K562 (cell line): ENCODE data around the gene NEK1. TPM values are rescaled to one million over a fixed set of nuclear protein-coding genes. Genes with fewer than 3 reads are reported as not detected.

Experiments used
- CBX3 ChIP-seq, 2 experiments: IDR thresholded peaks; 1 replicate in 1 of 2; 2 replicates in 1 of 2; pipeline ENCODE4 v1.6.1; 2012; ENCODE audit warnings: inconsistent platforms in 2 of 2, low read length in 2 of 2, borderline replicate concordance in 1 of 2, control low read depth in 1 of 2
- DDX20 ChIP-seq: fragments of 450-650 bp; IDR thresholded peaks from 2 replicates; pipeline ENCODE4 v1.6.1; 2016; ENCODE audit warnings: missing genetic modification characterization, low read depth, mild to moderate bottlenecking, missing compliant biosample characterization, moderate library complexity
- HDAC8 ChIP-seq: fragments of 450-650 bp; IDR thresholded peaks from 2 replicates; pipeline ENCODE4 v1.6.1; 2016; ENCODE audit warnings: mild to moderate bottlenecking, missing genetic modification characterization, moderate library complexity, missing compliant biosample characterization
- HOXB6 ChIP-seq: fragments of 250-450 bp; sonication (Bioruptor Pico); IDR thresholded peaks from 2 replicates; pipeline ENCODE4 v1.5.1; 2022; ENCODE audit warnings: mild to moderate bottlenecking, borderline replicate concordance
- MAFK ChIP-seq: IDR thresholded peaks from 2 replicates; pipeline ENCODE4 v1.6.1; 2011; ENCODE audit warnings: low read length, improper control_type of control experiment
- MYNN ChIP-seq, 2 experiments: sonication (generic); formaldehyde crosslinking in 1 of 2; IDR thresholded peaks; 2 replicates each; pipeline versions ENCODE4 v1.5.0 to v1.6.1; 2016 to 2020; ENCODE audit warnings: antibody characterized with exemption in 1 of 2, missing genetic modification reagents in 1 of 2
- NEUROD1 ChIP-seq: fragments of 150-350 bp; IDR thresholded peaks from 2 replicates; pipeline ENCODE4 v1.6.1; 2014; ENCODE audit warnings: borderline replicate concordance, low read length, low read depth; ENCODE audit not compliant: partially characterized antibody
- NR2C2 ChIP-seq, 2 experiments: fragments of 200-800 bp in 1 of 2; sonication (Bioruptor generic) in 1 of 2; sonication (generic) in 1 of 2; formaldehyde crosslinking in 1 of 2; IDR thresholded peaks; 2 replicates each; pipeline versions ENCODE4 v1.6.1 to v1.8.0; 2016 to 2022; ENCODE audit warnings: mild to moderate bottlenecking in 1 of 2, missing compliant biosample characterization in 1 of 2, missing genetic modification characterization in 1 of 2, missing genetic modification reagents in 1 of 2
- NRF1 ChIP-seq, 2 experiments: fragments of 450-650 bp; IDR thresholded peaks in 1 of 2; conservative IDR thresholded peaks in 1 of 2; 2 replicates each; pipeline ENCODE4 v1.6.1; 2014; ENCODE audit warnings: mild to moderate bottlenecking in 2 of 2
- PML ChIP-seq: IDR thresholded peaks from 2 replicates; pipeline ENCODE4 v1.6.1; 2012; ENCODE audit warnings: low read length, inconsistent platforms
- PURB ChIP-seq: sonication (generic); formaldehyde crosslinking; IDR thresholded peaks from 2 replicates; pipeline ENCODE4 v1.9.0; 2021; ENCODE audit warnings: low read depth, mild to moderate bottlenecking, missing genetic modification reagents
- SMAD4 ChIP-seq: fragments of 250-450 bp; sonication (Bioruptor Pico); conservative IDR thresholded peaks from 2 replicates; pipeline ENCODE4 v1.8.0; 2021; ENCODE audit warnings: inconsistent platforms, mild to moderate bottlenecking, moderate library complexity
- ZC3H11A ChIP-seq: IDR thresholded peaks from 2 replicates; pipeline ENCODE4 v1.6.1; 2012; ENCODE audit warnings: low read depth, low read length, improper control_type of control experiment
- ZNF23 ChIP-seq: fragments of 250-450 bp; sonication (Bioruptor Pico); IDR thresholded peaks from 2 replicates; pipeline ENCODE4 v1.4.0; 2020; ENCODE audit warnings: mild to moderate bottlenecking
- polyA plus RNA-seq, 8 experiments: library from polyadenylated mRNA; depleted of rRNA in 4 of 8; stranded (reverse) in 5 of 8; unstranded in 3 of 8; fragments of >200 nt; fragmentation: Nextera tagmentation in 2 of 8; fragmentation: Illumina TruSeq in 1 of 8; extraction: Ambion mirVana in 2 of 8; extraction: Trizol in 1 of 8; gene quantifications; 2 replicates each; pipeline versions ENCODE4 v1.2.1 to v1.2.3, GENCODE V29; 2011 to 2014; ENCODE audit warnings: inconsistent platforms in 1 of 8, missing spikeins in 1 of 8
- total RNA-seq, 7 experiments: library from RNA; depleted of rRNA in 6 of 7; stranded (reverse); fragments of >200 nt in 6 of 7; fragmentation: Illumina TruSeq in 2 of 7; extraction: Trizol in 2 of 7; gene quantifications; 2 replicates each; pipeline versions ENCODE4 v1.2.1 to v1.2.3, GENCODE V29; 2011 to 2021; ENCODE audit warnings: low replicate concordance in 1 of 7
- TF ChIP-seq, protein P1 (sequence below): fragments of 450-650 bp; formaldehyde crosslinking; IDR thresholded peaks from 2 replicates; pipeline ENCODE4 v1.4.0; 2022; ENCODE audit warnings: mild to moderate bottlenecking, moderate library complexity
- TF ChIP-seq, protein P2 (sequence below), 2 experiments: fragments of 450-650 bp; IDR thresholded peaks; 2 replicates each; pipeline ENCODE4 v1.6.1; 2016; ENCODE audit warnings: mild to moderate bottlenecking in 2 of 2, borderline replicate concordance in 1 of 2, low read depth in 1 of 2, moderate library complexity in 1 of 2

The NEK1 gene
- total and polyA plus RNA-seq, 9 of the 15 experiments (the other 6 are each of a cell fraction or from before 2014, with no cell fraction given) = 6.2 to 15.7 (median 10.3) TPM

DNA sequence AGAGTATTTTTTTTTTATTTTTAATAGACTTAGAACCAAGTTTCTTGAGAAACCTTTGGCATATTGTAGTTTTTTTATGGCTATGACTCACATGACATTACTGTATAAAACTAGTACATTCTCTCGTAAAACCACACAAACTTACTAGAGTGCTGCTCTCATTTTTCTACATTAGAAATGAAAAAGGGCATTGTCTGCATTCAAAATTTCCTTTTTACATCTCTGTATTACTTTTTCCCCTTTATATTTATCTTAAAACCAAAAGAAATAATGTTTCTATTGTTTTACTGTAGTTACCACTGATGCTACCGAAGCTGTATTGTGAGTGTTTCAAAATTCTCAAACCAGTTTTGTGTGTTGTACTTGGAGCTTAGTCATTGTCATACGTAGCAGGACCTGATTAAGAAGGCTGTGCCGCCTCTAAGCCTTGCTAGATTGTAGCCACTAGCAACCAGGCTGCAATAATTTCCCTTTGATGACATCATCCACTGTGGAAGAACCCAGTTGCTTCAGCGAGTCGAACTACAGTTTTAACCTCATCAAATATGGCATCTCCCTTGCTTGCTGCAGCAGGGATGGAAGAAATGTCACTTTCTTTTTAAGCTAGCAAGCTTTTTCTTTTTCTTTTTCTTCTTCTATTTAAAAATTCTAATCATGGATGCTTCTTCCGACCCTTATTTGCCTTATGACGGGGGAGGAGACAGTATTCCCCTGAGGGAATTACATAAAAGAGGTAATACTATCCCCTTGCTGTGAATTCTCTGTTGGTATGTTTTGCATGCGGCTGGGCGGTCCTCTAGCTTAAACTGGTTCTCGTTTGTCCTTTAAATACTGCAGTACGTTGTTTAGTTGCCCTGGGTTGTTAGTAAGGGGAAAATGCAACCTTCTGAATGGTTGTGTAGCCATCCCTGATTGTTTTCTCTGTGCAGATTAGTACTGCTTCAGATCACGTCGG lies 47.6 kb upstream of the NEK1 start (continued):
- no peak for TF ChIP-seq NR2C2 (CRISPR knock-in tag; IDR thresholded peaks at IDR 0.05)
- TF ChIP-seq NR2C2 (tag; IDR thresholded peaks at IDR 0.05) = peak; percentile 43
- TF ChIP-seq NRF1 (conservative IDR thresholded peaks at IDR 0.05 in 1 of 2, IDR thresholded peaks at IDR 0.05 in 1 of 2) = peak in 1 of 2 experiments; percentile 24; a peak in 1 of 4 replicates
- TF ChIP-seq ZC3H11A = no peak
- TF ChIP-seq PML = peak; percentile 76
- TF ChIP-seq PURB (CRISPR knock-in tag) = no peak
- 0 out of 2 replicates have a peak, but pooled peaks have one; percentile 58 for TF ChIP-seq HDAC8
- TF ChIP-seq, protein P1, sequence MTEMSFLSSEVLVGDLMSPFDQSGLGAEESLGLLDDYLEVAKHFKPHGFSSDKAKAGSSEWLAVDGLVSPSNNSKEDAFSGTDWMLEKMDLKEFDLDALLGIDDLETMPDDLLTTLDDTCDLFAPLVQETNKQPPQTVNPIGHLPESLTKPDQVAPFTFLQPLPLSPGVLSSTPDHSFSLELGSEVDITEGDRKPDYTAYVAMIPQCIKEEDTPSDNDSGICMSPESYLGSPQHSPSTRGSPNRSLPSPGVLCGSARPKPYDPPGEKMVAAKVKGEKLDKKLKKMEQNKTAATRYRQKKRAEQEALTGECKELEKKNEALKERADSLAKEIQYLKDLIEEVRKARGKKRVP (CRISPR knock-in tag) = peak; percentile 91
- TF ChIP-seq DDX20 (tag) = peak; percentile 50; the same call in 1 of the 2 replicates
- TF ChIP-seq MAFK = peak; percentile 88
- peak; percentile 83 for TF ChIP-seq NEUROD1
- TF ChIP-seq CBX3 (IDR thresholded peaks at IDR 0.05; ENCODE audit: borderline replicate concordance in 1 of 2, low read length in 2 of 2) = 0 out of 3 replicates have a peak, but pooled peaks of 1 of the 2 experiments have one; percentile 13
- TF ChIP-seq ZNF23 (CRISPR knock-in tag) = 0 out of 2 replicates have a peak, but pooled peaks have one; percentile 48
- TF ChIP-seq SMAD4 (CRISPR knock-in tag) = peak; percentile 56
- TF ChIP-seq MYNN (IDR thresholded peaks at IDR 0.05) = peak; percentile 39; the same call in 1 of the 2 replicates
- TF ChIP-seq MYNN (CRISPR knock-in tag; IDR thresholded peaks at IDR 0.05) = no peak
- TF ChIP-seq HOXB6 (CRISPR knock-in tag) = no peak
- TF ChIP-seq, protein P2, sequence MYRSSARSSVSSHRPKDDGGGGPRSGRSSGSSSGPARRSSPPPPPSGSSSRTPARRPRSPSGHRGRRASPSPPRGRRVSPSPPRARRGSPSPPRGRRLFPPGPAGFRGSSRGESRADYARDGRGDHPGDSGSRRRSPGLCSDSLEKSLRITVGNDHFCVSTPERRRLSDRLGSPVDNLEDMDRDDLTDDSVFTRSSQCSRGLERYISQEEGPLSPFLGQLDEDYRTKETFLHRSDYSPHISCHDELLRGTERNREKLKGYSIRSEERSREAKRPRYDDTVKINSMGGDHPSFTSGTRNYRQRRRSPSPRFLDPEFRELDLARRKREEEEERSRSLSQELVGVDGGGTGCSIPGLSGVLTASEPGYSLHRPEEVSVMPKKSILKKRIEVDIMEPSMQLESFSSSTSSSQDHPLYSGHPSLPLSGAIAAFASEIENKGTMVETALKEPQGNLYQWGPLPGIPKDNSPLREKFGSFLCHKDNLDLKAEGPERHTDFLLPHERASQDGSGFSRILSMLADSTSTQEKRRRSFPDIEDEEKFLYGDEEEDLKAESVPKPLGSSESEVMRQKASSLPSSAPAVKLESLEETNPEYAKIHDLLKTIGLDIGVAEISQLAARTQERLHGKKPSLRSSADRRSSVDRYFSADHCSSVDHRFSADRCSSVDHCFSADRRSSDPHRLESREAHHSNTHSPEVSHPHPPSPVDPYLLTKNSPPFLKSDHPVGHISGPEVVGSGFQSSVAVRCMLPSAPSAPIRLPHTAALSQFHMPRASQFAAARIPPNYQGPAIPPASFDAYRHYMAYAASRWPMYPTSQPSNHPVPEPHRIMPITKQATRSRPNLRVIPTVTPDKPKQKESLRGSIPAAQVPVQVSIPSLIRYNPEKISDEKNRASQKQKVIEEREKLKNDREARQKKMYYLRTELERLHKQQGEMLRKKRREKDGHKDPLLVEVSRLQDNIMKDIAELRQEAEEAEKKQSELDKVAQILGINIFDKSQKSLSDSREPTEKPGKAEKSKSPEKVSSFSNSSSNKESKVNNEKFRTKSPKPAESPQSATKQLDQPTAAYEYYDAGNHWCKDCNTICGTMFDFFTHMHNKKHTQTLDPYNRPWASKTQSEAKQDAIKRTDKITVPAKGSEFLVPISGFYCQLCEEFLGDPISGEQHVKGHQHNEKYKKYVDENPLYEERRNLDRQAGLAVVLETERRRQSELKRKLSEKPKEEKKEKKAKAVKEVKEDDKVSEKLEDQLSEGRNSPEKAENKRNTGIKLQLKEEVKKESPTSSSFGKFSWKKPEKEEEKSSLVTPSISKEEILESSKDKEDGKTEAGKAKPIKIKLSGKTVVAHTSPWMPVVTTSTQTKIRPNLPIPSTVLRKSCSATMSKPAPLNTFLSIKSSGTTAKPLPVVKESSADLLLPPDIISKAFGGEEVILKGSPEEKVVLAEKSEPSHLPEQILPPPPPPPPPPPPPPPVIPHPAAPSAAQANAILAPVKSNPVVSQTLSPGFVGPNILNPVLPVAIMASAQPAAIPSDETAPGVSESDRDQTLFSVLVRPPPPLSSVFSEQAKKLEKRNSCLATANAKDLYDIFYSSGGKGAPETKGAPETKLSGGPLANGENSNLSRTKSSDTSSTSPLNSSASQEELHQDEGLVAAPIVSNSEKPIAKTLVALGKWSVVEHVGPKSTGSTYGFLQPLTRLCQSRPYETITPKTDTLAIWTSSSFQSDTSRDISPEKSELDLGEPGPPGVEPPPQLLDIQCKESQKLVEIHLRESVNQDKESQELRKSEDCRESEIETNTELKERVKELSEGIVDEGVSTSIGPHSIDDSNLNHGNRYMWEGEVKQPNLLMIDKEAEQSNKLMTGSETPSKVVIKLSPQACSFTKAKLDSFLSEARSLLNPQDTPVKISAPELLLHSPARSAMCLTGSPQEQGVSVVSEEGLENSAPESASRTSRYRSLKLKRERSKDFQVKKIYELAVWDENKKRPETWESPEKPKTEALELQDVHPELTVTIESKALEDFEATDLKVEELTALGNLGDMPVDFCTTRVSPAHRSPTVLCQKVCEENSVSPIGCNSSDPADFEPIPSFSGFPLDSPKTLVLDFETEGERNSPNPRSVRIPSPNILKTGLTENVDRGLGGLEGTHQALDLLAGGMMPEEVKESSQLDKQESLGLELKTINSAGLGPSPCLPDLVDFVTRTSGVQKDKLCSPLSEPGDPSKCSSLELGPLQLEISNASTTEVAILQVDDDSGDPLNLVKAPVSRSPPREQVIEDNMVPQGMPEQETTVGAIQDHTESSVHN (IDR thresholded peaks at IDR 0.05; ENCODE audit: borderline replicate concordance in 1 of 2, low read depth in 1 of 2) = peak in 1 of 2 experiments; percentile 78; a peak in 2 of 4 replicates
